PC-3 (cell line): ENCODE data around the gene POU2AF2. TPM values are rescaled to one million over a fixed set of nuclear protein-coding genes. Genes with fewer than 3 reads are reported as not detected.
A peak's percentile ranks its signal among the peaks of the same experiment; 100 is the strongest.

Source experiments
- ATAC-seq: fragments of 200-7000 bp; cut with Tn5 transposase; 2 replicates; pipeline ENCODE4 v1.9.1; 2020; ENCODE audit warnings: mild to moderate bottlenecking, moderate library complexity
- BruUV-seq: library from RNA; stranded (reverse); fragments of 400-500 nt; replicated peaks from 2 replicates; lab custom pipeline; 2021; lab: Mats Ljungman, UMichigan
- CTCF ChIA-PET: fragments of 300-600 bp; sonication (Branson Sonifier 250); formaldehyde crosslinking; loops from one replicate; lab custom pipeline; 2022; ENCODE audit warnings: antibody characterized with exemption; lab: Charles Lee
- POLR2A ChIA-PET: fragments of 300-600 bp; sonication (Branson Sonifier 250); formaldehyde crosslinking; loops from one replicate; lab custom pipeline; 2022; ENCODE audit warnings: antibody characterized with exemption; ENCODE audit not compliant: unreplicated experiment; lab: Charles Lee
- DNase-seq: peaks from one replicate; pipeline ENCODE4 v3.0.0-alpha.2; 2015
- H2AFZ ChIP-seq: fragments of 300-600 bp; sonication (generic); 2 replicates; pipeline ENCODE4 v1.6.0; 2016; ENCODE audit warnings: antibody characterized with exemption, low read length
- H3F3A ChIP-seq: fragments of 300-600 bp; sonication (generic); one replicate; pipeline ENCODE4 v1.6.0; 2017; ENCODE audit warnings: antibody characterized with exemption, low read length, control low read depth, mild to moderate bottlenecking; ENCODE audit not compliant: unreplicated experiment
- H3K27ac ChIP-seq: fragments of 300-600 bp; sonication (generic); 2 replicates; pipeline ENCODE4 v1.5.1; 2016; ENCODE audit warnings: mild to moderate bottlenecking, low read length
- H3K27me3 ChIP-seq: fragments of 300-600 bp; sonication (generic); 2 replicates; pipeline ENCODE4 v1.6.1; 2016; ENCODE audit warnings: low read length, mixed read lengths
- H3K36me3 ChIP-seq: fragments of 300-600 bp; sonication (generic); 2 replicates; pipeline ENCODE4 v1.6.1; 2016; ENCODE audit warnings: low read depth, mixed run types, low read length, mixed read lengths
- H3K4me1 ChIP-seq: fragments of 300-600 bp; sonication (generic); 2 replicates; pipeline ENCODE4 v1.5.1; 2016; ENCODE audit warnings: low read length; ENCODE audit not compliant: insufficient read depth
- H3K4me2 ChIP-seq: fragments of 300-600 bp; sonication (generic); 2 replicates; pipeline ENCODE4 v1.6.0; 2016; ENCODE audit warnings: low read length
- H3K4me3 ChIP-seq: fragments of 300-600 bp; sonication (generic); 2 replicates; pipeline ENCODE4 v1.5.1; 2016; ENCODE audit warnings: mild to moderate bottlenecking, low read length, mixed read lengths
- H3K79me2 ChIP-seq: fragments of 300-600 bp; sonication (generic); 2 replicates; pipeline ENCODE4 v1.6.1; 2017; ENCODE audit warnings: low read length, mixed read lengths
- H3K9ac ChIP-seq: fragments of 300-600 bp; sonication (generic); 2 replicates; pipeline ENCODE4 v1.6.0; 2016; ENCODE audit warnings: mild to moderate bottlenecking, low read length
- H3K9me2 ChIP-seq: fragments of 300-600 bp; sonication (generic); replicated peaks from 2 replicates; pipeline ENCODE4 v1.6.1; 2016; ENCODE audit warnings: mixed run types, low read length, mixed read lengths
- H3K9me3 ChIP-seq: fragments of 300-600 bp; sonication (generic); 2 replicates; pipeline ENCODE4 v1.6.1; 2016; ENCODE audit warnings: low read length, mixed read lengths
- H4K20me1 ChIP-seq: fragments of 300-600 bp; sonication (generic); 2 replicates; pipeline ENCODE4 v1.6.1; 2016; ENCODE audit warnings: low read length, mixed read lengths
- CTCF ChIP-seq: fragments of 300-600 bp; sonication (generic); conservative IDR thresholded peaks from 2 replicates; pipeline ENCODE4 v1.5.1; 2017; ENCODE audit warnings: antibody characterized with exemption, low read depth, mild to moderate bottlenecking, low read length
- EZH2 ChIP-seq: fragments of 300-600 bp; sonication (generic); IDR thresholded peaks from one replicate; pipeline ENCODE4 v1.6.1; 2017; ENCODE audit warnings: antibody characterized with exemption, mild to moderate bottlenecking, low read length; ENCODE audit not compliant: unreplicated experiment
- EZH2phosphoT487 ChIP-seq: fragments of 300-600 bp; sonication (generic); IDR thresholded peaks from 2 replicates; pipeline ENCODE4 v1.6.1; 2018; ENCODE audit warnings: mild to moderate bottlenecking, antibody characterized with exemption, low read length, borderline replicate concordance
- intact Hi-C: fragments of 100-400 bp; cut with micrococcal nuclease; formaldehyde crosslinking; loops from 2 replicates; pipeline ENCODE4 v1.9.0; 2023
- total RNA-seq: library from RNA; depleted of rRNA; stranded (reverse); fragments of >200 nt; gene quantifications from 2 replicates; pipeline ENCODE4 v1.2.3, GENCODE V29; 2014

The POU2AF2 gene
- total RNA-seq, 1 experiment from 2014 or later, result not detected

DNA sequence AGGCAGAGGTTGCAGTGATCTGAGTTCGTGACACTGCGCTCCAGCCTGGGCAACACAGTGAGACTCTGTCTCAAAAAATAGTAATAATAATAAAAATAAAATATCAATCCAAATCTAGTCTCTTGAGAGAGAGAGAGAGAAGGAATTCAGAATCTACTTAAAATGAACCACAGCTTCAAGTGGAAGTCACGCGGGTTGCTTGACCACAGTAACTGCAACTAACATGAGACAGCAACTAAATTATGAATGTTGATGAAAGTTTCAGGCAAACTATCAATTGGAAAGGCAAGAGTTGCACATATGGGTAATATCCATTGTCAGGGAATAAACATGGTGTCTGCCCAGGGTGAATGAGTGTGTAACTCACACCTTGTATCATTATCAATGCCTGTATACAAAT, 12.5 kb downstream of the POU2AF2 start:
- H3K27ac ChIP-seq, result no peak overlapping the region
- H3K9me3 ChIP-seq, result no peaks in the 10 kb centered on the region
- no peaks in the 10 kb centered on the region for H4K20me1 ChIP-seq
- H2AFZ ChIP-seq, result no peak overlapping the region
- no peak overlapping the region for H3K4me2 ChIP-seq
- no TSS peak for BruUV-seq
- ChIA-PET POLR2A (no interaction called here), CTCF (no interaction called here)
- peaks cover 86% of the 10 kb centered on the region for H3K27me3 ChIP-seq
- H3K4me3 ChIP-seq, result no peak overlapping the region
- TF ChIP-seq EZH2 (no peak), CTCF (no peak), EZH2phosphoT487 (no peak)
- ATAC-seq (no peak), DNase-seq (no peak)
- H3F3A ChIP-seq, result no peaks in the 10 kb centered on the region
- H3K9me2 ChIP-seq, result no peaks in the 10 kb centered on the region
- H3K9ac ChIP-seq, result no peak overlapping the region
- intact Hi-C loops, result no loop called here
- H3K79me2 ChIP-seq, result no peaks in the 10 kb centered on the region
- H3K4me1 ChIP-seq, result no peaks in the 10 kb centered on the region
- no peaks in the 10 kb centered on the region for H3K36me3 ChIP-seq

GRCh38 chr11:111259896-111260295, 14.4 kb downstream of the POU2AF2 start:
- no TSS peak for BruUV-seq
- no peak overlapping the region for H3K9ac ChIP-seq
- ChIA-PET POLR2A (no interaction called here), CTCF (no interaction called here)
- no peaks in the 10 kb centered on the region for H3F3A ChIP-seq
- peaks cover 75% of the 10 kb centered on the region for H3K27me3 ChIP-seq
- no peak overlapping the region for H3K27ac ChIP-seq
- TF ChIP-seq EZH2, result no peak
- TF ChIP-seq EZH2phosphoT487, result no peak
- TF ChIP-seq CTCF, result no peak
- H3K4me2 ChIP-seq, result no peak overlapping the region
- H2AFZ ChIP-seq, result no peak overlapping the region
- H3K79me2 ChIP-seq, result no peaks in the 10 kb centered on the region
- intact Hi-C loops, result no loop called here
- H3K9me2 ChIP-seq, result no peaks in the 10 kb centered on the region
- ATAC-seq, result no peak
- H4K20me1 ChIP-seq, result no peaks in the 10 kb centered on the region
- peak; percentile 21 for DNase-seq
- H3K4me1 ChIP-seq, result no peaks in the 10 kb centered on the region
- no peaks in the 10 kb centered on the region for H3K9me3 ChIP-seq
- H3K36me3 ChIP-seq, result no peaks in the 10 kb centered on the region
- no peak overlapping the region for H3K4me3 ChIP-seq

- H3K4me1 ChIP-seq, result no peaks in the 10 kb centered on the region
- no peaks in the 10 kb centered on the region for H3K9me3 ChIP-seq
- no peaks in the 10 kb centered on the region for H3F3A ChIP-seq
- intact Hi-C loops, result no loop called here
- H3K9me2 ChIP-seq, result no peaks in the 10 kb centered on the region
- H3K27ac ChIP-seq, result no peak overlapping the region
- BruUV-seq, result no TSS peak
- POLR2A ChIA-PET, result no interaction called here
- ATAC-seq (no peak), DNase-seq (no peak)
- TF ChIP-seq CTCF, result no peak
- no peak for TF ChIP-seq EZH2phosphoT487
- TF ChIP-seq EZH2, result no peak
- H3K27me3 ChIP-seq, result peaks cover 73% of the 10 kb centered on the region
- no peak overlapping the region for H3K4me3 ChIP-seq
- H3K4me2 ChIP-seq, result no peak overlapping the region
- no peaks in the 10 kb centered on the region for H3K36me3 ChIP-seq
- no peaks in the 10 kb centered on the region for H4K20me1 ChIP-seq
- no peak overlapping the region for H3K9ac ChIP-seq
- no peak overlapping the region for H2AFZ ChIP-seq
- CTCF ChIA-PET, result no interaction called here
- H3K79me2 ChIP-seq, result no peaks in the 10 kb centered on the region
These were observed 15.3 kb downstream of the POU2AF2 start for GRCh38 chr11:111260811-111261210.
